ENCODE data around the gene HRH3. TPM values are rescaled to one million over a fixed set of nuclear protein-coding genes. Genes with fewer than 3 reads are reported as not detected.

Gene HRH3
- total and polyA plus RNA-seq, 8 donors, result not detected

- peaks cover 4 to 84% (median 79%) of the 10 kb centered on the region in 4 donors for H3K36me3 ChIP-seq
- no peaks in the 10 kb centered on the region for H3K4me1 ChIP-seq
- no peak overlapping the region for H3K4me3 ChIP-seq
- WGBS, 5 donors, result 71 to 92% (median 85%) methylated on average over 8 of the region's 8 CpGs
- H3K27ac ChIP-seq, result no peak overlapping the region
- H3K9me3 ChIP-seq, result no peaks in the 10 kb centered on the region
- no peaks in the 10 kb centered on the region for H3K27me3 ChIP-seq
- intact Hi-C loops (cut with DNase I; ENCODE audit: low total_unique reads), result no loop called here
- no peak for DNase-seq
- TF ChIP-seq EP300 (IDR thresholded peaks at IDR 0.05) (no peak), POLR2A (IDR thresholded peaks at IDR 0.05) (no peak), POLR2AphosphoS5 (IDR thresholded peaks at IDR 0.05) (no peak), CTCF (IDR thresholded peaks at IDR 0.05) (no peak)
Measured at GRCh38 chr20:62171245-62171644, 48.8 kb downstream of the HRH3 start.

DNA sequence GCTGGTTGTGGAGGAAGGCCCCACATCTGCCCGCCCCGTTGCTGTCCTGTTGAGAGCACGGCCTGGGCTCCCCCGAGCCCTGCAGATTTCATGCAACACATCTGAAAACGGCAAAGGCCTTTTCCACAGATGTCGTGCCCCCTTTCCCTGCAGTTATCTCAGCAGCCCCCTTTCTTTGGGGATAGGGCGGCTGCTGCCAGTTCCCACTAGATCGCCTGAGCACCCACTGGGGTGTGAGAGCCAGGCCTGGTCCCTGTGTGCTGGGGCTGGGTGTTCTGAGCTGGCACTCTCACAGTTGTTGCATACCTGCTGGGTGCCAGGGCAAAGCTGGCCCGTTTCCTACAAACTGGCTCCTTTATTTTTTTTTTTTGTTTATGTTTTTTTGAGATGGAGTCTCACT is 49.5 kb downstream of the HRH3 start:
- no peaks in the 10 kb centered on the region for H3K4me1 ChIP-seq
- no peak for DNase-seq
- 86 to 96% (median 92%) methylated on average over 9 of the region's 9 CpGs for WGBS, 5 donors
- H3K36me3 ChIP-seq, result peaks cover 10 to 84% (median 79%) of the 10 kb centered on the region in 4 donors
- H3K27me3 ChIP-seq, result no peaks in the 10 kb centered on the region
- H3K9me3 ChIP-seq, result no peaks in the 10 kb centered on the region
- intact Hi-C loops (cut with DNase I; ENCODE audit: low total_unique reads), result no loop called here
- H3K27ac ChIP-seq, result no peak overlapping the region
- no peak overlapping the region for H3K4me3 ChIP-seq
- no peak for TF ChIP-seq POLR2A (IDR thresholded peaks at IDR 0.05)
- TF ChIP-seq CTCF (IDR thresholded peaks at IDR 0.05), result no peak
- no peak for TF ChIP-seq POLR2AphosphoS5 (IDR thresholded peaks at IDR 0.05)
- TF ChIP-seq EP300 (IDR thresholded peaks at IDR 0.05), result no peak

DNA sequence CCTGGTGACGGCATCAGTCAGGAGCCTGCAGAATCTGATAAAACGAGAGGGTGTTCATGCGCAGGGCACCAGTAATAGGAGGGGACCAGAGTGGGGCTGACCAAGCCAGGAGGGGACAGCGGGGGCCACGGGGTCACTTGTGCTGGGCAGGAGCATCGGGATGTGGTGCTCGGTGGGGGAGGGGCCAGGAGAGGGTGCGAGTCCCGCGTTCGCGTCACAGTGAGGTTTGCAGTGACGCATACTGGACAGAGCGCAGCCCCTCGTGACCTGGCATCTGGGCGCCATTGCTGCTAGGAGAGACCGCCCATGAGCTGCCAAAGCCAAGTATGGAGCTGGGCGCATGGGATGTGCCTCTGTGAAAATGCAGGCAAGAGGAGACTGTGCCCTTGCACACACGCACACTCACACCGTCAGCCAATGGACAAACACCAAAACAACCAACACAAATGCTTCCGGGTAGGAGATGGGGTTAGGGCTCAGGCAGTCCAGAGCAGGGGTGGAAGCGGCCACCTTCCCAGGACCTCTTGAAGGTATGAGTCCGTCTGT is 51.1 kb downstream of the HRH3 start:
- no peak for TF ChIP-seq EP300 (IDR thresholded peaks at IDR 0.05)
- TF ChIP-seq POLR2A (IDR thresholded peaks at IDR 0.05), result no peak
- no peak for TF ChIP-seq CTCF (IDR thresholded peaks at IDR 0.05)
- TF ChIP-seq POLR2AphosphoS5 (IDR thresholded peaks at IDR 0.05), result no peak
- Histone ChIP-seq H3K9me3 (no peaks in the 10 kb centered on the region), H3K36me3 (peaks cover 25 to 84% (median 79%) of the 10 kb centered on the region in 4 donors), H3K4me3 (no peak overlapping the region), H3K27ac (no peak overlapping the region), H3K27me3 (no peaks in the 10 kb centered on the region), H3K4me1 (no peaks in the 10 kb centered on the region)
- WGBS, 5 donors, result 92 to 97% (median 96%) methylated on average over 16 to 23 of the region's 23 CpGs
- DNase-seq, result no peak
- intact Hi-C loops (cut with DNase I; ENCODE audit: low total_unique reads), result no loop called here

DNA sequence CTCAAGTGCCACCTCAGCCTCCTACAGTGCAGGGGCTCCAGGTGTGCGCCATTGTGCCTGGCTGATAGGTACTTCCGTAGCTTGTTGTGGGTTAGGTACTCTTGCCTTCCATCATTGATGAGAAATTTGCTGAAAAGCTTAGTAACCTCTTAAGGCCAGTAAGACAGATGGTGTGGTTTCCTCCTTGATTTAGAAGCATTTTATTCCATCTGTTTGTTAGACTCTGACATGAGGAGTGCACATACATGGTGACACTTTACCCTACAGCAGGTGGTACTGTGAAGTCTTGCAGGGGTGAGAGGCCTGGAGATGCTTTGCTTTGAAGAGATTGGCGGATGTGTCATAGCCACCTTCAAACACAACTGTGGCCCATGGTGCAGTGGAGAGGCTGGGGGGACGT is 52.0 kb downstream of the HRH3 start:
- 82 to 98% (median 94%) methylated on average over 4 of the region's 4 CpGs for WGBS, 5 donors
- TF ChIP-seq CTCF (IDR thresholded peaks at IDR 0.05), result no peak
- no peak for TF ChIP-seq POLR2AphosphoS5 (IDR thresholded peaks at IDR 0.05)
- TF ChIP-seq EP300 (IDR thresholded peaks at IDR 0.05), result no peak
- TF ChIP-seq POLR2A (IDR thresholded peaks at IDR 0.05), result no peak
- no peaks in the 10 kb centered on the region for H3K4me1 ChIP-seq
- intact Hi-C loops (cut with DNase I; ENCODE audit: low total_unique reads), result no loop called here
- DNase-seq, result no peak
- peaks cover 34 to 84% (median 79%) of the 10 kb centered on the region in 4 donors for H3K36me3 ChIP-seq
- no peak overlapping the region for H3K27ac ChIP-seq
- H3K9me3 ChIP-seq, result no peaks in the 10 kb centered on the region
- no peak overlapping the region for H3K4me3 ChIP-seq
- H3K27me3 ChIP-seq, result no peaks in the 10 kb centered on the region
